DMS79 (cell line): ENCODE results near the gene ADD1.

Source experiments
- DNase-seq: peaks from one replicate; lab custom pipeline; 2025; lab: John Stamatoyannopoulos, UW

Gene ADD1

GRCh38 chr4:2822461-2823300 is 21.0 kb upstream of the ADD1 start:
- no peak for DNase-seq

DNA sequence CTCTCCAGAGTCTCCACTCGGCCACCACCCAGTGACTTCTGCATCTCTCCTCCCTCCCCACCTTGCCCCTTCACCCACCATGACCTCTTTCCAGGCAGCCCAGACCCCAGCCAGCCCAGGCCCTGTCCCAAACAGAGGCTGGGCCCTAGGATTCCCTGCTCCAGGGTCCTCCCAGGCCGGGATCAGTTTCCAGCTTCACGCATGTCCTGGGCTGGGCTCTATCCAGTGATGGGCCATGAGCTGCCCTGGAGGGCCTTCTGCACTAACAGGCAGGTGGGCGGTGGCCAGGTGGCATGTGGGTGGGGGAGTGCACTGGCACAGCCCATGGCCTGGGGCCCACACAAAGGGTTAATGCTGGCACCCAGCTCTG is 20.4 kb upstream of the ADD1 start:
- DNase-seq = no peak

GRCh38 chr4:2823671-2824328 is 19.8 kb upstream of the ADD1 start:
- DNase-seq = no peak

DNA sequence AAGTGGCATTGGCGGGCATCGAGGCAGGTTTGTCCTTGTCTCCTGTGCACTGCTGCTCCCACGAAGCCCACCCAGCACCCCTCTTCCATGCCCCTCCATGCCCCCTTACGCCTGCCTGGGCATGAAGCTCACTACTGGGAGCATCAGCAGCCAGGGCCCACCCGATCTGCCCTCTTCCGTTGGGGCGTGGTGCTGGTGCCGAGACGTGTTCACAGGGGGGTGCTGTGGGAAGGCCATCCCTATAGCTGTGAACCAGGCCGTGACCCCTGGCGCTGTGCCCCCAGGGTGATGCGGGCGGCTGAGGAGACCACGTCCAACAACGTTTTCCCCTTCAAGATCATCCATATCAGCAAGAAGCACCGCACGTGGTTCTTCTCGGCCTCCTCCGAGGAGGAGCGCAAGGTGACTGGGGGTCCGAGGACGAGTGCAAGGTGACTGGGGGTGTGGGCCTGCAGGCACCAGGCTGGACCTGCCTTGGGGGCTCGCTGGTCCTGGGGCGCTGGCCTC is 19.3 kb upstream of the ADD1 start:
- DNase-seq = no peak

GRCh38 chr4:2824836-2825381 is 18.7 kb upstream of the ADD1 start:
- DNase-seq = no peak

GRCh38 chr4:2825740-2826139 is 17.9 kb upstream of the ADD1 start:
- no peak for DNase-seq

GRCh38 chr4:2827071-2827873 is 16.4 kb upstream of the ADD1 start:
- no peak for DNase-seq

DNA sequence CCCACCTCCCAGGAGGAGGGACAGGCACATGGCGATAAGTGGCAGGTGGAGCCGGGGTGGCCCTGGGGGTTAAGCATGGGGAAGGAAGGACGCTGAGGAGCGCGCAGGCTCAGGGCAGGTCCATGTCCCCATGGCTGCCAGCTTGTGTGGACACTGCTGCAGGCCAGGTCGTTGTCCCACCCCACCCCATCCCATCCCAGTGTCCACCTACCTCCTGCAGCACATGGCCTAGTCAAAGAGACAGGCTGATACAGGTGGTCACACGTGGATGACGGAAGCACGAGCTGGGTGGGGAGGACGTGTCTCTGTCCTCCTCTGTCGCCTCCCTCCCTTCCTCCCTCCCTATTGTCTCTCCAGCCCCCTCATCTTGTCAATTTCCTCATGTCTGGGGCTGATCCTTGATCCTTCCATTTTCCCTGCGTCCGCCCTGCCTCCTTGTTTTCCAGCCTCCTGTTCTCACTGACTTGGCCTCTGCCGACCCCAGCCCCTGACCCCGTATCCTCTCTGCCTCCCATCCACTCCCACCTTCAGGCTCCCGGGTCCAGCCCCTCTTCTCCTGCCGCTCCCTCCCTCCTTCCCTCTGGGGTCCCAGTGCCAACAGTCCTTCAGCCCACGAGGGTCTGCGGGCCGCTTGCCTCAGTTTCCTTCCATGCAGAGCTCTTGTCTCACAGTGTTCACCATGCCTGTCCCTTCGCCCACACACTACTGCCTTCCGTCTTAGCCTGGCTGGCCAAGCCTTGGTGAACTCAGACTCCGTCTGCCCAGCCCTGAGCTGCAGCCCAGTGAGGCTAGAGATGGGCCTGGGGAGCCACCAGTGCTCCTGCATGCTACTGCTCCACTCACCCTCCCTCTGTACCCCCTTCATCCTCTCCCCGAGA is 15.5 kb upstream of the ADD1 start:
- DNase-seq = no peak

- DNase-seq = no peak
These were observed 14.9 kb upstream of the ADD1 start for GRCh38 chr4:2828758-2829181.

DNA sequence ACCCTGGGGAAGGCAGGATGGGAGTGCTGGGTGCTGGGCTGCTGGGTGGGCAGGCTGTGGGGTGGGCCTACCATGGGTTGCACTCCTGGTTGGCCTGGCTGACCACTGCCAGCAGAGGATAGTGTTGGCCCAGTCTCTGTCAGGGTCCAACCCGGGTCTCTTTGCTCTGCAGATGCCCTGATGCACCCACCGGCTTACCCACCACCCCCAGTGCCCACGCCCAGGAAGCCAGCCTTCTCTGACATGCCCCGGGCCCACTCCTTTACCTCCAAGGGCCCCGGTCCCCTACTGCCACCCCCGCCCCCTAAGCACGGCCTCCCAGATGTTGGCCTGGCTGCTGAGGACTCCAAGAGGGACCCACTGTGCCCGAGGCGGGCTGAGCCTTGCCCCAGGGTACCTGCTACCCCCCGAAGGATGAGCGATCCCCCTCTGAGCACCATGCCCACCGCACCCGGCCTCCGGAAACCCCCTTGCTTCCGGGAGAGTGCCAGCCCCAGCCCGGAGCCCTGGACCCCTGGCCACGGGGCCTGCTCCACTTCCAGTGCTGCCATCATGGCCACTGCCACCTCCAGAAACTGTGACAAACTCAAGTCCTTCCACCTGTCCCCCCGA is 14.2 kb upstream of the ADD1 start:
- DNase-seq = no peak

GRCh38 chr4:2829933-2830451 is 13.7 kb upstream of the ADD1 start:
- no peak for DNase-seq

DNA sequence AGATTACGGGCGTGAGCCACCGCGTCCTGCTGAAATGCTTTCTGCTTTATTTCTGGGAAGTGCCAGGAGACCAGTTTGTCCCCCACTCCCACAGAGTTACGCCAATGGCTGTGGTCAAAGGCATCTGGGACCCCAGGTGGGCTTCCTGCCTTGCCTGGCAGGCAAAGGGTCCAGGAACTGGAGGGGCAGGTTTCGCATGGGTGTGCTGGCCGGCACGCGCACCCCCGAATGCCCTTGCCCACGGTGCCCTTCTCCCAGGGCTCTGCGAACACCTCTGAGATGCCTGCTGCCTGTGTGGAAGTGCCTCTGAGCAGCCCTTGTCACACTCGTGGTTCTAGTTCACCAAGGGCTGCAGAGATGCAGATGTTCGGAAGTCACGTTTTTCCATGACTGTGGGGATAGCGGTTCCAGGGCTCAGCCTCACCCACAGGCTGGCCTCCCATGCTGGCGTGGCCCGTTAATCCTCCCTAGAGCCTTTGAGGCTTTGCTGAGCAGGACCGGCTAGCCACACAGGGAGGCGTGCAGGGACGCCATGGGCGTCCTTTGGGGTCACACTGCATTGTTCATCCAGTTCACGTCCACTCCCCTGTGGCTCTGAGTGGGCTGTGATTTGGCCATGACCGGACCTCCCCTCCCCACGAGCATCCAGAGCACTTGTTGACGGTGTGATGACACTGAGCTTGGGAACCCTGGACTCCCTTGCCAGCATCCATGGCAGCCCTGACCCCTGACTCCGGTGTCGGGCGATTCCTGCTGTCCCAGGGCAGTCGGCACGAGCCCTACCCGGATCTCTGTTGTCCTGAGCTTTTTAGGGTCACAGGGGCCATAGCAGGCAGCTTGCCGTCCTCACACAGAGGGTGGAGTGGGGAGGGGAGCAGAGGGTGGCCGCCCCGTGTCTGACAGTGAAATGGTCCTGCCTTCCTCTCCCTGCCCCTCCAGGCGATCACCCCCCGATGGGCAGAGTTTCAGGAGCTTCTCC is 12.7 kb upstream of the ADD1 start:
- DNase-seq = no peak

DNA sequence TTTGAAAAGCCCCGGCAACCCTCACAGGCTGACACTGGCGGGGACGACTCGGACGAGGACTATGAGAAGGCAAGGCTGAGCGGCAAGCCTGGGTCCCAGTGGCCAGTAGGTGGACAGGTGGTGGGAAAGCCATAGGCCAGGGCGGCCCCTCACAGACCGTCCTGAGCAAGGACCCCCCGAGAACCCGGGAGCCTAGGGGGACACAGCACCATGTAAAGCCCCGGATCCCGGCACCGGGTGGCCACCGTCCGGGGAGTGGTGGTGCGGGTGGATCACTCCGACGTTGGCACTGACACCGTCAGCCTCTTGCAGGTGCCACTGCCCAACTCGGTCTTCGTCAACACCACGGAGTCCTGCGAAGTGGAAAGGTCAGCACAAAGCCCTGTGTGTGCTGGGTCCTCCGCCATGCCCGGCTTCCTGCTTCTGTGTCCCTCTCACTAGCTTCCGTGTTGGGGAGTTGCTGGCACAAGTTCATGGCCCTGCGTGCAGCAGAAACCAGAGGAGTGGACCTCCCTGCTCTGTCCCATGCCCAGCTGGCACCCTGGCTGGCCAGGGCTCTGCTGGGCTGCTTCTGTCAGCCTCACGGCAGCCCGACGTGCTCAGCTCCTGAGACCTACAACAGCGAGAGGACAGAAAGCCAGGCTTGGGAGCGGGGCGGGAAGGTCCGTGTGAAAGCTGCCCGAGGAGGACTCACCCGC is 11.9 kb upstream of the ADD1 start:
- DNase-seq = no peak

DNA sequence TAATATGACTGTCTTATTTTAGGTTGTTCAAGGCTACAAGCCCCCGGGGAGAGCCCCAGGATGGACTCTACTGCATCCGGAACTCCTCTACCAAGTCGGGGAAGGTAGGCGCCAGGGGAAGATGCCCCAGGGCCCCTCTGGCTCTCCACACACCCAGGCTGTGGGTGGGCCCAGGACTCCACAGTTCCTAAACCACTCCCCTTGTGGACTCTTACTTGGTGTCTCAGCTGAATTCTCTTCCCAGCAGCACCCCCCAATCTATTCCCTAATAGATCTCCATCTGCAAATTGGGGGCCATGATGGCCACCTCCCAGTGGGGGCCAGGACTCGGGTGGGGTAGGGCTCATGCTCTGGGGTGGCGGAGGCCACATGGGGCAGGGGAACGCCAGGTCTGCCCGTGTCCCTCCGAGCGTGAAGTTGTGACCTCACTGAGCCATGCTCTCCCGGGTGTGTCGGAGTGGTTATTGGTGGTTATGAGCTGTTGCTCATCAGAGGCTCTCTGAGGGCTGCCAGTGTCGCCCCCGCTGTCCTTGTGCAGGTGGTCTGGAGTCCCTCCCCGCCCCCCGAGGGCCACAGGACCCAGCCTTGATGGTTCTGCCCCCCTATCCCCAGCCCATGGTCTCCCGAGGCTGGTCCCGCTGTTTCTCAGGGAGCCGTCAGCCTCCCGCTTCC is 11.2 kb upstream of the ADD1 start:
- no peak for DNase-seq

DNA sequence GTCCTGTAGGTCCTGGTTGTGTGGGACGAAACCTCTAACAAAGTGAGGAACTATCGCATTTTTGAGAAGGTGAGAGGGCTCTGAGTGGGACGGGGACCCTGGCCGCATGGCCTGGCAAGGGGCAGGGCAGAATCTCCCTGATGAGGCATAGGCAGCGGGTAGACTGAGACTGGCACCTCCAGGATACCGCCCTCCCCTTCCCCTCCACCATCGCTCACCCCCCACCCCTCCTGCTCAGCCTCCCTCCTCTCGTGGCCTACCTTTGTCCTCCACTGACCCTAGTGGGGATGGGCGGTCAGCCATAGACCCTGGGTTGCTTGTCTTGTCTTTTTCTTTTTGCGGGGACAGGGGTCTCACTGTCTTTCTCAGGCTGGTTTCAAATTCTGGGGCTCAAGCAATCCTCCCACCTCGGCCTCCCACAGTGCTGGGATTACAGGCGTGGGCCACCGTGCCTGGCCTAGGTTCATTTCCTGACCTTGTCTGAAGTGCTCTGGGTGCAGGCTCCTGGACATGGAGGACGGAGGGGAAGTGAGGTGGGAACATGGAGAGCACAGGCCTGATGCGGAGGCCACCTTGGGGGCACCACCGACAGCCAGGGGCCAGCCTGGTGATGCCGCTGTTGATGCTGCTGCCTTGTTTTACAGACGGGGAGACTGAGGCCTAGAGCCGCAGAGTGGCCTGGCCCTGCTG is 10.5 kb upstream of the ADD1 start:
- DNase-seq = no peak

- no peak for DNase-seq
These were observed 10.0 kb upstream of the ADD1 start for GRCh38 chr4:2833671-2834000.

- DNase-seq = no peak
These were observed 9.4 kb upstream of the ADD1 start for GRCh38 chr4:2834001-2834921.
